ENCODE data around the gene TFF3. TPM values are rescaled to one million over a fixed set of nuclear protein-coding genes. Genes with fewer than 3 reads are reported as not detected.

The TFF3 gene
- total and polyA plus RNA-seq, 2 of the 13 experiments (the other 11 are each of a cell fraction or from before 2014, with no cell fraction given): 14.2 to 26.9 TPM

DNA sequence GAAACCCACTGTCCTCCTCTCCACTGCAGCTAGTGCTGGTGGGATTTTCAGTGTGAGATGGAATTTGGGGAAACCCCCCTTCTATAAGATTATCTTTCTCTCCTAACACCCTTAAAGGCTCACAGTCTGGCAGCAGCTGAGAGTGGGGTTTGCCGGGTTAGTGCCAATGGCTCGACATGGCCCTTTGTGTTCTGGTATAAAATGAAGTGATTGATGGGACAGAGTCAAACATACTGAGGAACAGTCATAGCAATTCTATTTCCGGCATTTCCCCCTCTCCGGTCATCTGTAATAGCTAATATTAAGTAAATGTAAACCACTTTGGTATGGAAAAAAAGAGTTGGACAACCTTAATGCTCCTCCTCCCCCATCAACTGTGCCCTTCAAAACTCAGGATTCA lies 37.6 kb downstream of the TFF3 start:
- POLR2A ChIA-PET: no interaction called here
- no peak overlapping the region for H2AFZ ChIP-seq (ENCODE audit: low read length)

More for the DNA sequence above, 37.6 kb downstream of the TFF3 start:
- no peaks in the 10 kb centered on the region for H4K20me1 ChIP-seq (ENCODE audit: insufficient read depth, low read length)
- H3K4me3 ChIP-seq (replicated peaks in 1 of 3; ENCODE audit: insufficient read depth in 1 of 3, low read depth in 2 of 3, low read length in 3 of 3): no peak overlapping the region
- TF ChIP-seq GZF1 (CRISPR knock-in tag; IDR thresholded peaks at IDR 0.05) (no peak), DPF2 (CRISPR knock-in tag; IDR thresholded peaks at IDR 0.05; ENCODE audit: borderline replicate concordance, low read depth) (no peak), SCMH1 (CRISPR knock-in tag; IDR thresholded peaks at IDR 0.05; ENCODE audit: borderline replicate concordance) (no peak), ZNF674 (CRISPR knock-in tag; IDR thresholded peaks at IDR 0.05; ENCODE audit: low read depth) (no peak), CBFB (CRISPR knock-in tag; IDR thresholded peaks at IDR 0.05) (no peak), ELF3 (CRISPR knock-in tag; IDR thresholded peaks at IDR 0.05) (no peak), CCAR2 (optimal IDR thresholded peaks at IDR 0.05; ENCODE audit: low read depth, low read length) (no peak), ZNF772 (CRISPR knock-in tag; IDR thresholded peaks at IDR 0.05) (no peak), PAX8 (CRISPR knock-in tag; IDR thresholded peaks at IDR 0.05; ENCODE audit: borderline replicate concordance) (no peak), HDAC1 (CRISPR knock-in tag; IDR thresholded peaks at IDR 0.05) (no peak), BCL6 (CRISPR knock-in tag; IDR thresholded peaks at IDR 0.05) (no peak), ZNF790 (CRISPR knock-in tag; IDR thresholded peaks at IDR 0.05; ENCODE audit: borderline replicate concordance) (no peak), ZNF12 (CRISPR knock-in tag; IDR thresholded peaks at IDR 0.05) (no peak), CHD2 (IDR thresholded peaks at IDR 0.05; ENCODE audit: low read depth, low read length) (no peak)
- TF ChIP-seq, protein P1, sequence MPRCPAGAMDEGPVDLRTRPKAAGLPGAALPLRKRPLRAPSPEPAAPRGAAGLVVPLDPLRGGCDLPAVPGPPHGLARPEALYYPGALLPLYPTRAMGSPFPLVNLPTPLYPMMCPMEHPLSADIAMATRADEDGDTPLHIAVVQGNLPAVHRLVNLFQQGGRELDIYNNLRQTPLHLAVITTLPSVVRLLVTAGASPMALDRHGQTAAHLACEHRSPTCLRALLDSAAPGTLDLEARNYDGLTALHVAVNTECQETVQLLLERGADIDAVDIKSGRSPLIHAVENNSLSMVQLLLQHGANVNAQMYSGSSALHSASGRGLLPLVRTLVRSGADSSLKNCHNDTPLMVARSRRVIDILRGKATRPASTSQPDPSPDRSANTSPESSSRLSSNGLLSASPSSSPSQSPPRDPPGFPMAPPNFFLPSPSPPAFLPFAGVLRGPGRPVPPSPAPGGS (CRISPR knock-in tag; IDR thresholded peaks at IDR 0.05): no peak
- TF ChIP-seq, protein P2, sequence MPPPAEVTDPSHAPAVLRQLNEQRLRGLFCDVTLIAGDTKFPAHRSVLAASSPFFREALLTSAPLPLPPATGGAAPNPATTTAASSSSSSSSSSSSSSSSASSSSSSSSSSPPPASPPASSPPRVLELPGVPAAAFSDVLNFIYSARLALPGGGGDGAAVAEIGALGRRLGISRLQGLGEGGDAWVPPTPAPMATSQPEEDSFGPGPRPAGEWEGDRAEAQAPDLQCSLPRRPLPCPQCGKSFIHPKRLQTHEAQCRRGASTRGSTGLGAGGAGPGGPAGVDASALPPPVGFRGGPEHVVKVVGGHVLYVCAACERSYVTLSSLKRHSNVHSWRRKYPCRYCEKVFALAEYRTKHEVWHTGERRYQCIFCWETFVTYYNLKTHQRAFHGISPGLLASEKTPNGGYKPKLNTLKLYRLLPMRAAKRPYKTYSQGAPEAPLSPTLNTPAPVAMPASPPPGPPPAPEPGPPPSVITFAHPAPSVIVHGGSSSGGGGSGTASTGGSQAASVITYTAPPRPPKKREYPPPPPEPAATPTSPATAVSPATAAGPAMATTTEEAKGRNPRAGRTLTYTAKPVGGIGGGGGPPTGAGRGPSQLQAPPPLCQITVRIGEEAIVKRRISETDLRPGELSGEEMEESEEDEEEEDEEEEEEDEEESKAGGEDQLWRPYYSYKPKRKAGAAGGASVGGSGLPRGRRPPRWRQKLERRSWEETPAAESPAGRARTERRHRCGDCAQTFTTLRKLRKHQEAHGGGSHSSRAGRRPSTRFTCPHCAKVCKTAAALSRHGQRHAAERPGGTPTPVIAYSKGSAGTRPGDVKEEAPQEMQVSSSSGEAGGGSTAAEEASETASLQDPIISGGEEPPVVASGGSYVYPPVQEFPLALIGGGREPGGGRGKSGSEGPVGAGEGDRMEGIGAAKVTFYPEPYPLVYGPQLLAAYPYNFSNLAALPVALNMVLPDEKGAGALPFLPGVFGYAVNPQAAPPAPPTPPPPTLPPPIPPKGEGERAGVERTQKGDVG (CRISPR knock-in tag; IDR thresholded peaks at IDR 0.05; ENCODE audit: borderline replicate concordance): no peak
- CTCF ChIA-PET (ENCODE audit: low intra/inter-chr PET ratio, low total read pairs): no interaction called here
- no peaks in the 10 kb centered on the region for H3K4me1 ChIP-seq (ENCODE audit: insufficient read depth, low read length)
- H3K9ac ChIP-seq (ENCODE audit: insufficient read depth, low read depth, low read length): no peak overlapping the region
- DNase-seq (ENCODE audit: low spot score): no peak
- no peak for ATAC-seq
- no peaks in the 10 kb centered on the region for H3K79me2 ChIP-seq (ENCODE audit: insufficient read depth, low read length)
- 24% methylated on average over 4 of the region's 4 CpGs for WGBS (ENCODE audit: low lambda C conversion rate)
- in situ Hi-C loops (cut with HindIII; ENCODE audit: extremely low pct_ligation_motif_present, low pct_unique_long_range_greater_than_20kb) (no loop called here), intact Hi-C loops (cut with micrococcal nuclease; ENCODE audit: unreplicated experiment) (no loop called here)
- H3K9me3 ChIP-seq (ENCODE audit: low read length): no peaks in the 10 kb centered on the region
- no peak for FAIRE-seq
- no peak overlapping the region for H3K4me2 ChIP-seq (ENCODE audit: low read depth, low read length)
- H3K36me3 ChIP-seq (replicated peaks in 1 of 2; ENCODE audit: control insufficient read depth in 1 of 2, insufficient read depth in 2 of 2, low read length in 2 of 2): no peaks in the 10 kb centered on the region
- no peak overlapping the region for H3K27ac ChIP-seq (ENCODE audit: extremely low read length, insufficient read depth, low read length)
- peaks cover 7 to 55% of the 10 kb centered on the region in 2 experiments for H3K27me3 ChIP-seq (ENCODE audit: control insufficient read depth in 1 of 2, insufficient read depth in 2 of 2, low read length in 2 of 2)
- BruUV-seq (replicated peaks): no TSS peak
